SK-N-SH treated with all-trans-retinoic acid at 6 μM for 48 hours (cell line): ENCODE results near the gene PRR30.

Source experiments
- ARNTL ChIP-seq: fragments of 450-650 bp; formaldehyde crosslinking; IDR thresholded peaks from 2 replicates; pipeline ENCODE4 v1.5.0; 2020; ENCODE audit warnings: low read depth, mild to moderate bottlenecking, moderate library complexity, borderline replicate concordance
- CREB5 ChIP-seq: fragments of 250-450 bp; sonication (Bioruptor Pico); IDR thresholded peaks from 2 replicates; pipeline ENCODE4 v1.5.1; 2020; ENCODE audit warnings: low read depth, mild to moderate bottlenecking, moderate library complexity
- GLIS3 ChIP-seq: fragments of 250-450 bp; sonication (Bioruptor Pico); IDR thresholded peaks from 2 replicates; pipeline ENCODE4 v1.5.0; 2020; ENCODE audit warnings: mild to moderate bottlenecking, moderate library complexity
- PATZ1 ChIP-seq: fragments of 250-450 bp; sonication (Bioruptor Pico); IDR thresholded peaks from 2 replicates; pipeline ENCODE4 v1.8.0; 2020; ENCODE audit warnings: mild to moderate bottlenecking, moderate library complexity, borderline replicate concordance
- SNAI2 ChIP-seq: fragments of 250-450 bp; sonication (Bioruptor Pico); IDR thresholded peaks from 2 replicates; pipeline ENCODE4 v1.5.0; 2020; ENCODE audit warnings: mild to moderate bottlenecking, moderate library complexity
- TOX ChIP-seq: fragments of 250-450 bp; sonication (Bioruptor Pico); IDR thresholded peaks from 2 replicates; pipeline ENCODE4 v1.8.0; 2021; ENCODE audit warnings: mild to moderate bottlenecking, moderate library complexity, borderline replicate concordance

GRCh38 chr2:27096748-27097297, 42.4 kb downstream of the PRR30 start:
- TF ChIP-seq SNAI2 (CRISPR knock-in tag) = no peak
- no peak for TF ChIP-seq PATZ1 (CRISPR knock-in tag)
- TF ChIP-seq ARNTL (CRISPR knock-in tag) = no peak
- TF ChIP-seq TOX = no peak
- no peak for TF ChIP-seq CREB5 (CRISPR knock-in tag)
- no peak for TF ChIP-seq GLIS3 (CRISPR knock-in tag)
